ENCODE measurements around the gene DMRT1. TPM values are rescaled to one million over a fixed set of nuclear protein-coding genes. Genes with fewer than 3 reads are reported as not detected.

DMRT1 gene
- not detected for total RNA-seq

DNA sequence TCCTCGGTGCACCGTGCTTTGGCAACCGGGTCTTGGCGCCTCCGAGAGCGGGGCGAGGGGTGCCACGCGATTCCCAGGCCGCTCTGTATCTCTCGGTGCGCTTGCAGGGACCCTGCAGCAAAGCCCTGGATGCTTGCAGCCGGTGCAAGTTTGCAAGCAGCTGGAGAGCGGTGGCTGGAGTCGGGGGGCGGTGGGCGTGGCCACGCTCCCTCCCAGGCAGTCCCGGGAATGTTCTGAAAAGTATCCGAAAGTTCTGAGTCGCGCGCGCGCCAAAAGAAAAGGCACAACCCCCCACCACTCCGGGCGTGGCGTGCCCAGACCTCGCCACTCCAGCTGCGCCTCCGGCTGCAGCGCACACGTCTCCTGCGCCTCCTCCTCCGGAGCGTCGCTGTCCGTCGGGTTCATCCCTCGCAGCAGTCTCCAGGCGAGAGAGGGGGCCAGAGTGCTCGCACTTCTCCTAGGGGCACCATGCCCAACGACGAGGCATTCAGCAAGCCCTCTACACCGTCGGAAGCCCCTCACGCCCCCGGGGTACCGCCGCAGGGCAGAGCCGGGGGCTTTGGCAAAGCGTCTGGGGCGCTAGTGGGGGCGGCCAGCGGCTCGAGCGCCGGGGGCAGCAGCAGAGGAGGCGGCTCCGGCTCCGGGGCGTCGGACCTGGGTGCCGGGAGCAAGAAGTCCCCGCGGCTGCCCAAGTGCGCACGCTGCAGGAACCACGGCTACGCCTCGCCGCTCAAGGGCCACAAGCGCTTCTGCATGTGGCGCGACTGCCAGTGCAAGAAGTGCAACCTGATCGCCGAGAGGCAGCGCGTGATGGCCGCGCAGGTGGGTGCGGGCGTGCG lies at the start of gene DMRT1:
Gene DMRT1, plus strand, starts transcription at position 327 of the 839 bp plus-strand sequence. Its CDS starts 142 bp downstream, at position 469.

DNA sequence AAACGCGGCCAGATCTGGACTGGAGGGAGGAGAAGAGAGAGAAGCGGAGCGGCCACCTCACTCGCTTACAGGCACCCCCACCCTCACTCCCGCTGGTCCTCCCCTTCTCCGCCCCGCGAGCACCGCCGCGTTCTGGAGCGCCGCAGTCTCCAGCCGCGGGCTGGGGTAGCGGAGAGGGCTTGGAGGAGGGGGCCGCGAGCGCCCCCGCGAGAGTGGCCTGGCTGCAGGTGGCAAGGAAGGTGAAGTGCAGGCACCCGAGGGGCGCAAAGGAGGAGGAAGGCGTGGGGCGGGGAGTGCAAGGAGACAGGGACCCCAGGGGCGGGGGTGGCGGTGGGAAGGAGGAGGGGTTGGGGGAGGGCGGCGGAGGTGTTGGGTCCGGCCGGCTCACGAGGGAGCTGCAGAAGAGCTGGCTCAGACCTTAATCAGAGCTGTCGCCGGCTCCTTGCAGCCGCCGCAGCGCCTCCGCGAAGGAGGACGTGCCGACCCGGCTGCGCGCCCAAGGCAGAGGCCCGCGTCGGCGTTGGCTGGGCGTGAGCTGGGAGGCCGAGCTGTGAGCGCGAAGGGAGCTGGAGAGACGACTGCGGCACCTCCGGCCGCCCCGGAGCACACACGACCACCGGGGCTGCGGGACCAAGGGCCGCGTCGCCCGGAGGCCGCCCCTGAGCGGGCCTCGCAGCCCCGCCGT lies 134.9 kb downstream of the DMRT1 start, which contains the start of gene DMRT3:
Gene DMRT3, plus strand, starts transcription at position 398 of the 685 bp plus-strand sequence. CDS start 347 bp downstream, outside the sequence.

Other genes starting within 250 kb of the DMRT1 start
- 0.22 TPM for gene DMRT3, start 135.0 kb downstream of the DMRT1 start, total RNA-seq
- 2.7 TPM for gene DMRT2, start 208.7 kb downstream of the DMRT1 start, total RNA-seq

Measured in camera-type eye (tissue), 1 donor.